A549 (cell line): ENCODE results near the gene NGF. TPM values are rescaled to one million over a fixed set of nuclear protein-coding genes. Genes with fewer than 3 reads are reported as not detected.

Source experiments
- ATAC-seq, 2 experiments: fragments of 200-7000 bp in 1 of 2; fragments of >200 bp in 1 of 2; cut with Nextera tagmentation in 1 of 2; cut with Tn5 transposase in 1 of 2; 3 replicates each; pipeline versions ENCODE4 v1.8.0 to v1.9.1; 2018 to 2020; ENCODE audit warnings: mild to moderate bottlenecking in 1 of 2, moderate library complexity in 1 of 2
- CTCF ChIA-PET: fragments of 300-600 bp; sonication (Branson Sonifier 250); formaldehyde crosslinking; extraction: SDS; loops from one replicate; lab custom pipeline; 2021; ENCODE audit warnings: antibody characterized with exemption, inconsistent platforms; lab: Yijun Ruan, JAX
- POLR2A ChIA-PET: fragments of 350-600 bp; formaldehyde crosslinking; extraction: SDS; loops from one replicate; lab custom pipeline; 2021; ENCODE audit warnings: antibody characterized with exemption, inconsistent platforms; lab: Yijun Ruan, JAX
- DNase-seq, 2 experiments: peaks; one replicate each; pipeline versions ENCODE4 v3.0.0 to v3.0.0-alpha.2; 2011 to 2016; ENCODE audit warnings: low read depth in 1 of 2, low spot score in 1 of 2
- FAIRE-seq: peaks from 2 replicates; lab custom pipeline; 2011; peaks lifted over from hg19 to GRCh38; lab: Jason Lieb, UNC
- H3K27ac ChIP-seq, 2 experiments: fragments of >200 bp; sonication (Bioruptor Twin); formaldehyde crosslinking; 3 replicates each; pipeline ENCODE4 v1.5.1; 2016 to 2017
- H3K4me1 ChIP-seq: fragments of >200 bp; sonication (Bioruptor Twin); formaldehyde crosslinking; 3 replicates; pipeline ENCODE4 v1.6.1; 2016
- H3K4me2 ChIP-seq: fragments of >200 bp; sonication (Bioruptor Twin); formaldehyde crosslinking; 3 replicates; pipeline ENCODE4 v1.6.1; 2016
- H3K4me3 ChIP-seq: fragments of >200 bp; sonication (Bioruptor Twin); formaldehyde crosslinking; 3 replicates; pipeline ENCODE4 v1.5.1; 2016
- H3K9me3 ChIP-seq: fragments of >200 bp; sonication (Bioruptor Twin); formaldehyde crosslinking; 3 replicates; pipeline ENCODE4 v1.6.1; 2016
- CBX8 ChIP-seq: fragments of 200-600 bp; sonication (generic); IDR thresholded peaks from 2 replicates; pipeline ENCODE4 v1.6.1; 2016
- CEBPB ChIP-seq, 2 experiments: fragments of >200 bp in 1 of 2; sonication (Bioruptor Twin) in 1 of 2; formaldehyde crosslinking in 1 of 2; IDR thresholded peaks; 2 replicates each; pipeline ENCODE4 v1.6.1; 2012 to 2016
- CHD4 ChIP-seq: fragments of 200-600 bp; sonication (generic); IDR thresholded peaks from 2 replicates; pipeline ENCODE4 v1.6.1; 2016; ENCODE audit warnings: antibody characterized with exemption, mild to moderate bottlenecking, borderline replicate concordance
- EHF ChIP-seq: fragments of 250-450 bp; sonication (Bioruptor Pico); IDR thresholded peaks from 2 replicates; pipeline ENCODE4 v1.5.0; 2020; ENCODE audit warnings: mild to moderate bottlenecking
- EP300 ChIP-seq, 2 experiments: fragments of >200 bp; sonication (Bioruptor Twin); formaldehyde crosslinking; IDR thresholded peaks; 2 replicates in 1 of 2; 3 replicates in 1 of 2; pipeline ENCODE4 v1.6.1; 2016 to 2017
- ESRRA ChIP-seq: fragments of 150-350 bp; IDR thresholded peaks from 2 replicates; pipeline ENCODE4 v1.6.1; 2014; ENCODE audit warnings: mild to moderate bottlenecking, low read length, borderline replicate concordance
- FOSL2 ChIP-seq, 2 experiments: fragments of 450-650 bp in 1 of 2; fragments of >200 bp in 1 of 2; sonication (Bioruptor Twin) in 1 of 2; formaldehyde crosslinking; IDR thresholded peaks; 2 replicates each; pipeline versions ENCODE4 v1.5.0 to v1.6.1; 2016 to 2020; ENCODE audit warnings: mild to moderate bottlenecking in 1 of 2, moderate library complexity in 1 of 2
- GATA3 ChIP-seq: IDR thresholded peaks from 2 replicates; pipeline ENCODE4 v1.6.1; 2012; ENCODE audit warnings: borderline replicate concordance
- HDAC2 ChIP-seq: fragments of 200-600 bp; sonication (generic); IDR thresholded peaks from 2 replicates; pipeline ENCODE4 v1.6.1; 2016
- HOXA7 ChIP-seq: fragments of 250-450 bp; sonication (Bioruptor Pico); IDR thresholded peaks from 2 replicates; pipeline ENCODE4 v1.5.0; 2020; ENCODE audit warnings: mild to moderate bottlenecking, moderate library complexity
- HOXB13 ChIP-seq: fragments of 250-450 bp; sonication (Bioruptor Pico); IDR thresholded peaks from 2 replicates; pipeline ENCODE4 v1.5.0; 2020; ENCODE audit warnings: low read depth, mild to moderate bottlenecking, moderate library complexity
- MAFK ChIP-seq: fragments of 450-650 bp; IDR thresholded peaks from 2 replicates; pipeline ENCODE4 v1.6.1; 2014; ENCODE audit not compliant: partially characterized antibody
- MAZ ChIP-seq: fragments of 150-350 bp; IDR thresholded peaks from 2 replicates; pipeline ENCODE4 v1.6.1; 2014; ENCODE audit warnings: antibody characterized with exemption, low read depth, low read length, borderline replicate concordance
- MYC ChIP-seq: IDR thresholded peaks from 2 replicates; pipeline ENCODE4 v1.6.1; 2012; ENCODE audit warnings: mild to moderate bottlenecking, inconsistent platforms, low read length, improper control_type of control experiment, borderline replicate concordance
- NPAS2 ChIP-seq: fragments of 250-450 bp; sonication (Bioruptor Pico); IDR thresholded peaks from 2 replicates; pipeline ENCODE4 v1.8.0; 2022; ENCODE audit warnings: mild to moderate bottlenecking, moderate library complexity, borderline replicate concordance
- NR3C1 ChIP-seq: fragments of >200 bp; sonication (Bioruptor Twin); formaldehyde crosslinking; IDR thresholded peaks from 3 replicates; pipeline ENCODE4 v1.6.1; 2017
- RAD21 ChIP-seq, 2 experiments: fragments of >200 bp in 1 of 2; sonication (Bioruptor Twin) in 1 of 2; formaldehyde crosslinking in 1 of 2; IDR thresholded peaks in 1 of 2; conservative IDR thresholded peaks in 1 of 2; 2 replicates in 1 of 2; 3 replicates in 1 of 2; pipeline ENCODE4 v1.6.1; 2012 to 2018; ENCODE audit warnings: inconsistent platforms in 1 of 2
- RARB ChIP-seq: fragments of 250-450 bp; sonication (Bioruptor Pico); IDR thresholded peaks from 2 replicates; pipeline ENCODE4 v1.8.0; 2021; ENCODE audit warnings: mild to moderate bottlenecking, moderate library complexity
- SMC3 ChIP-seq: fragments of >200 bp; sonication (Bioruptor Twin); formaldehyde crosslinking; IDR thresholded peaks from 3 replicates; pipeline ENCODE4 v1.6.1; 2018; ENCODE audit warnings: inconsistent platforms
- SREBF2 ChIP-seq: fragments of 450-650 bp; IDR thresholded peaks from 2 replicates; pipeline ENCODE4 v1.6.1; 2014; ENCODE audit warnings: mild to moderate bottlenecking, moderate library complexity
- ZC3H11A ChIP-seq: fragments of 450-650 bp; IDR thresholded peaks from 2 replicates; pipeline ENCODE4 v1.6.1; 2014; ENCODE audit warnings: antibody characterized with exemption, mild to moderate bottlenecking
- WGBS: methylation state at CpG from one replicate; pipeline ENCODE4 v1.1.6; 2017; ENCODE audit errors: missing lambda C conversion rate; 5-methylcytosine and 5-hydroxymethylcytosine counted together
- polyA plus RNA-seq, 4 experiments: library from polyadenylated mRNA; depleted of rRNA in 3 of 4; stranded (reverse); fragments of >200 nt; fragmentation: RNase III in 1 of 4; extraction: RNeasy Plus Mini Kit Qiagen cat#74134 plus additional on column Dnase treatment in 1 of 4; gene quantifications; 2 replicates in 3 of 4; 3 replicates in 1 of 4; pipeline ENCODE4 v1.2.3, GENCODE V29; 2011 to 2017
- TF ChIP-seq, protein P1 (sequence below): fragments of 250-450 bp; sonication (Bioruptor Pico); IDR thresholded peaks from 2 replicates; pipeline ENCODE4 v1.5.0; 2020; ENCODE audit warnings: low read depth, mild to moderate bottlenecking, moderate library complexity
- TF ChIP-seq, protein P2 (sequence below): fragments of >200 bp; sonication (Bioruptor Twin); formaldehyde crosslinking; IDR thresholded peaks from 3 replicates; pipeline ENCODE4 v1.5.1; 2016
- TF ChIP-seq, protein P3 (sequence below): fragments of 250-450 bp; sonication (Bioruptor Pico); IDR thresholded peaks from 2 replicates; pipeline ENCODE4 v1.5.0; 2021; ENCODE audit warnings: mild to moderate bottlenecking, moderate library complexity, borderline replicate concordance
- TF ChIP-seq, protein P4 (sequence below): fragments of >200 bp; sonication (Bioruptor Twin); formaldehyde crosslinking; IDR thresholded peaks from 3 replicates; pipeline ENCODE4 v1.6.1; 2016

NGF gene
- polyA plus RNA-seq, 2 of the 4 experiments (the other 2 are of a cell fraction): 0.71 to 1.6 TPM

DNA sequence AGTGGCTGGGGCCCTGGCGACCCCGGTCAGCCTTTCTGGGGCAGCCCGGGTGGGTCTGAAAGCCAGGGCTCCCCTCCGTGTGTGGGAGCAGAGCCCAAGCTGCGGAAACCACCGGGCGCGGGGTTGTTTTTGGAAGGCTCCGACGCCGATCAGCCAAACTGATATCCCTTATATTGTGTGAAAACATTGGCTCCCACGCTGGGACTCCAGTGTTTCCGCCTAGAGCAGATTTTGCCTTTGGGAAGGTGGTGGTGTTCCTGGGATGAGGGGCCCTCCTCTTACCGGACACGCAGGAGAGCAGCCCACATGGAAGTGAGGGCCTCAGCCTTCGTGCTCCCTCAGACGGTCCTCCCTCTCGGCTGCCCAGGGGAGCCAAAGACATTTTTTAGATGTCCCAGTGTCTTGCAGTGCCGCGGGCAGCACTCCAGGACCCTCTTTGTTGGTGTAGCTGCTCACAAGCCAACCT, 54.3 kb downstream of the NGF start:
- ATAC-seq: no peak
- no peak overlapping the region for H3K4me3 ChIP-seq
- no peak for FAIRE-seq
- no peak overlapping the region for H3K4me2 ChIP-seq
- no peak overlapping the region for H3K27ac ChIP-seq
- no peaks in the 10 kb centered on the region for H3K4me1 ChIP-seq
- POLR2A ChIA-PET: no interaction called here
- WGBS: 81% methylated on average over 4 of the region's 20 CpGs
- TF ChIP-seq ESRRA (no peak), FOSL2 (IDR thresholded peaks at IDR 0.05) (no peak), FOSL2 (CRISPR knock-in tag; IDR thresholded peaks at IDR 0.05) (no peak), MYC (no peak), NR3C1 (no peak), HOXB13 (CRISPR knock-in tag) (no peak), CHD4 (no peak), SMC3 (no peak), NPAS2 (CRISPR knock-in tag) (no peak), MAFK (no peak)
- CTCF ChIA-PET: no interaction called here
- no peaks in the 10 kb centered on the region for H3K9me3 ChIP-seq
- no peak for DNase-seq

DNA sequence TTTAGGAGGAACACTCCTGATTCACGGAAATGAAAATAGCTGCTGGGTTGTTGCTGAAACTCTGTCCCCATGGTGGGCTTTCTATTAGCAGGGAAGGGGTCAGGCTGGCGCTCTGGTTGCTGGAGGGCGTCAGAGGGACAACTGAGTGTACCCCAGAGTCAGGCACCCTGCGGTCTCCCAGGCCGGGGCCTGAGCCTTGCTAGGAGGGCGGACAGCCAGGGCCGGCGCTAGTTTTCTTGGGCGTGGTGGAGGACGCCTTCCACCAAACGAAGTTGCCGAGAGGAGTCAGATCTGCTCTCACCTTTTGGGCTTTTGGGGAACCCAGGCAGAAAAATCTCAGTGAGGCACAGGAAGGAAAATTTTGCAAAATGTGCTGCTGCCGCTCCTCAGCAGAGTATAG, 54.8 kb downstream of the NGF start:
- WGBS: 88% methylated on average over 12 of the region's 13 CpGs
- no peak for ATAC-seq
- Histone ChIP-seq H3K4me2 (no peak overlapping the region), H3K9me3 (no peaks in the 10 kb centered on the region), H3K27ac (no peak overlapping the region)
- POLR2A ChIA-PET: no interaction called here
- DNase-seq: no peak
- FAIRE-seq: no peak
- TF ChIP-seq CEBPB (IDR thresholded peaks at IDR 0.05): no peak
- TF ChIP-seq MAZ: no peak
- TF ChIP-seq CBX8: no peak
- TF ChIP-seq EHF (CRISPR knock-in tag): no peak
- TF ChIP-seq, protein P1, sequence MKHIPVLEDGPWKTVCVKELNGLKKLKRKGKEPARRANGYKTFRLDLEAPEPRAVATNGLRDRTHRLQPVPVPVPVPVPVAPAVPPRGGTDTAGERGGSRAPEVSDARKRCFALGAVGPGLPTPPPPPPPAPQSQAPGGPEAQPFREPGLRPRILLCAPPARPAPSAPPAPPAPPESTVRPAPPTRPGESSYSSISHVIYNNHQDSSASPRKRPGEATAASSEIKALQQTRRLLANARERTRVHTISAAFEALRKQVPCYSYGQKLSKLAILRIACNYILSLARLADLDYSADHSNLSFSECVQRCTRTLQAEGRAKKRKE: no peak
- TF ChIP-seq, protein P2, sequence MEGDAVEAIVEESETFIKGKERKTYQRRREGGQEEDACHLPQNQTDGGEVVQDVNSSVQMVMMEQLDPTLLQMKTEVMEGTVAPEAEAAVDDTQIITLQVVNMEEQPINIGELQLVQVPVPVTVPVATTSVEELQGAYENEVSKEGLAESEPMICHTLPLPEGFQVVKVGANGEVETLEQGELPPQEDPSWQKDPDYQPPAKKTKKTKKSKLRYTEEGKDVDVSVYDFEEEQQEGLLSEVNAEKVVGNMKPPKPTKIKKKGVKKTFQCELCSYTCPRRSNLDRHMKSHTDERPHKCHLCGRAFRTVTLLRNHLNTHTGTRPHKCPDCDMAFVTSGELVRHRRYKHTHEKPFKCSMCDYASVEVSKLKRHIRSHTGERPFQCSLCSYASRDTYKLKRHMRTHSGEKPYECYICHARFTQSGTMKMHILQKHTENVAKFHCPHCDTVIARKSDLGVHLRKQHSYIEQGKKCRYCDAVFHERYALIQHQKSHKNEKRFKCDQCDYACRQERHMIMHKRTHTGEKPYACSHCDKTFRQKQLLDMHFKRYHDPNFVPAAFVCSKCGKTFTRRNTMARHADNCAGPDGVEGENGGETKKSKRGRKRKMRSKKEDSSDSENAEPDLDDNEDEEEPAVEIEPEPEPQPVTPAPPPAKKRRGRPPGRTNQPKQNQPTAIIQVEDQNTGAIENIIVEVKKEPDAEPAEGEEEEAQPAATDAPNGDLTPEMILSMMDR: no peak
- no peak for TF ChIP-seq EP300 (IDR thresholded peaks at IDR 0.05)
- no peak for TF ChIP-seq HDAC2
- no peak for TF ChIP-seq HOXA7 (CRISPR knock-in tag)
- no peak for TF ChIP-seq RARB (CRISPR knock-in tag)
- no peak for TF ChIP-seq RAD21 (conservative IDR thresholded peaks at IDR 0.05 in 1 of 2, IDR thresholded peaks at IDR 0.05 in 1 of 2)
- TF ChIP-seq, protein P3, sequence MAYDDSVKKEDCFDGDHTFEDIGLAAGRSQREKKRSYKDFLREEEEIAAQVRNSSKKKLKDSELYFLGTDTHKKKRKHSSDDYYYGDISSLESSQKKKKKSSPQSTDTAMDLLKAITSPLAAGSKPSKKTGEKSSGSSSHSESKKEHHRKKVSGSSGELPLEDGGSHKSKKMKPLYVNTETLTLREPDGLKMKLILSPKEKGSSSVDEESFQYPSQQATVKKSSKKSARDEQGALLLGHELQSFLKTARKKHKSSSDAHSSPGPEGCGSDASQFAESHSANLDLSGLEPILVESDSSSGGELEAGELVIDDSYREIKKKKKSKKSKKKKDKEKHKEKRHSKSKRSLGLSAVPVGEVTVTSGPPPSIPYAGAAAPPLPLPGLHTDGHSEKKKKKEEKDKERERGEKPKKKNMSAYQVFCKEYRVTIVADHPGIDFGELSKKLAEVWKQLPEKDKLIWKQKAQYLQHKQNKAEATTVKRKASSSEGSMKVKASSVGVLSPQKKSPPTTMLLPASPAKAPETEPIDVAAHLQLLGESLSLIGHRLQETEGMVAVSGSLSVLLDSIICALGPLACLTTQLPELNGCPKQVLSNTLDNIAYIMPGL: no peak
- no peak for TF ChIP-seq MAFK
- no peak for TF ChIP-seq SREBF2
- no peak for TF ChIP-seq GATA3
- no peak for TF ChIP-seq NR3C1
- TF ChIP-seq, protein P4, sequence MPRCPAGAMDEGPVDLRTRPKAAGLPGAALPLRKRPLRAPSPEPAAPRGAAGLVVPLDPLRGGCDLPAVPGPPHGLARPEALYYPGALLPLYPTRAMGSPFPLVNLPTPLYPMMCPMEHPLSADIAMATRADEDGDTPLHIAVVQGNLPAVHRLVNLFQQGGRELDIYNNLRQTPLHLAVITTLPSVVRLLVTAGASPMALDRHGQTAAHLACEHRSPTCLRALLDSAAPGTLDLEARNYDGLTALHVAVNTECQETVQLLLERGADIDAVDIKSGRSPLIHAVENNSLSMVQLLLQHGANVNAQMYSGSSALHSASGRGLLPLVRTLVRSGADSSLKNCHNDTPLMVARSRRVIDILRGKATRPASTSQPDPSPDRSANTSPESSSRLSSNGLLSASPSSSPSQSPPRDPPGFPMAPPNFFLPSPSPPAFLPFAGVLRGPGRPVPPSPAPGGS: no peak
- no peak for TF ChIP-seq ZC3H11A
- TF ChIP-seq, all 56 proteins: peak for 0
- Histone ChIP-seq H3K4me1 (no peaks in the 10 kb centered on the region), H3K4me3 (no peak overlapping the region)
- CTCF ChIA-PET: no interaction called here
